AG10803 (cell line): Measurements from ENCODE around the gene MAST3.

Experiments
- DNase-seq: peaks from one replicate; pipeline ENCODE4 v3.0.0; 2010; ENCODE audit warnings: low read depth
- H3K4me3 ChIP-seq: 2 replicates; pipeline ENCODE4 v1.5.1; 2011; ENCODE audit warnings: mild to moderate bottlenecking, low read length, control low read depth
- CTCF ChIP-seq: conservative IDR thresholded peaks from 2 replicates; pipeline ENCODE4 v1.5.1; 2011; ENCODE audit warnings: mild to moderate bottlenecking, low read length, control low read depth, inconsistent platforms

The MAST3 gene

GRCh38 chr19:18137242-18137641 is 39.7 kb downstream of the MAST3 start:
- H3K4me3 ChIP-seq: no peak overlapping the region
- no peak for TF ChIP-seq CTCF
- DNase-seq: no peak

GRCh38 chr19:18137657-18138339 is 40.2 kb downstream of the MAST3 start:
- no peak overlapping the region for H3K4me3 ChIP-seq
- TF ChIP-seq CTCF: no peak
- no peak for DNase-seq

- no peak for DNase-seq
- TF ChIP-seq CTCF: no peak
- H3K4me3 ChIP-seq: no peak overlapping the region
Observed at GRCh38 chr19:18140473-18140872, 42.9 kb downstream of the MAST3 start.

- no peak for DNase-seq
- H3K4me3 ChIP-seq: no peak overlapping the region
- TF ChIP-seq CTCF: no peak
Observed at GRCh38 chr19:18141031-18141430, 43.5 kb downstream of the MAST3 start.

- DNase-seq: no peak
- H3K4me3 ChIP-seq: no peak overlapping the region
- TF ChIP-seq CTCF: no peak
Observed at GRCh38 chr19:18143902-18144301, 46.3 kb downstream of the MAST3 start.

GRCh38 chr19:18144361-18144760 is 46.8 kb downstream of the MAST3 start:
- DNase-seq: no peak
- no peak for TF ChIP-seq CTCF
- H3K4me3 ChIP-seq: no peak overlapping the region

GRCh38 chr19:18144906-18145305 is 47.3 kb downstream of the MAST3 start:
- H3K4me3 ChIP-seq: no peak overlapping the region
- DNase-seq: no peak
- no peak for TF ChIP-seq CTCF
